GM18858 (cell line): ENCODE data around the gene DHFR2.

Source experiments
- ATAC-seq: cut with Tn5 transposase; IDR thresholded peaks from one replicate; pipeline ENCODE4 v1.9.1; 2021; ENCODE audit not compliant: unreplicated experiment

DHFR2 gene

GRCh38 chr3:94008253-94008652 is 54.5 kb downstream of the DHFR2 start:
- ATAC-seq, result no peak
